Esophagus muscularis mucosa (tissue), 4 donors: ENCODE results near the gene DOCK8. TPM values are rescaled to one million over a fixed set of nuclear protein-coding genes. Genes with fewer than 3 reads are reported as not detected.

Experiments used
- DNase-seq: peaks from one replicate; pipeline ENCODE4 v3.0.0-alpha.2; 2017; ENCODE audit errors: extremely low spot score
- H3K27ac ChIP-seq, 4 donors: fragments of 200-600 bp; sonication (generic); replicated peaks in 1 of 4; 1 replicate in 3 of 4; 2 replicates in 1 of 4; pipeline ENCODE4 v1.5.1; 2016 to 2019; ENCODE audit warnings: mild to moderate bottlenecking in 1 of 4
- H3K27me3 ChIP-seq, 4 donors: fragments of 200-600 bp; sonication (generic); one replicate each; pipeline versions ENCODE4 v1.5.1 to v1.6.0; 2016 to 2019
- H3K36me3 ChIP-seq, 4 donors: fragments of 200-600 bp; sonication (generic); one replicate each; pipeline ENCODE4 v1.5.1; 2016 to 2019
- H3K4me1 ChIP-seq, 4 donors: fragments of 200-600 bp; sonication (generic); one replicate each; pipeline ENCODE4 v1.5.1; 2016 to 2019
- H3K4me3 ChIP-seq, 4 donors: fragments of 200-600 bp; sonication (generic); 1 replicate in 2 of 4; 2 replicates in 2 of 4; pipeline ENCODE4 v1.5.1; 2016 to 2019; ENCODE audit warnings: mild to moderate bottlenecking in 4 of 4, moderate library complexity in 1 of 4
- H3K9me3 ChIP-seq, 4 donors: fragments of 200-600 bp; sonication (generic); 1 replicate in 3 of 4; 2 replicates in 1 of 4; pipeline ENCODE4 v1.5.1; 2016 to 2019
- CTCF ChIP-seq, 3 experiments: fragments of 200-600 bp in 2 of 3; fragments of 450-650 bp in 1 of 3; sonication (generic) in 2 of 3; IDR thresholded peaks; one replicate each; pipeline ENCODE4 v1.5.1; 2017 to 2019; ENCODE audit warnings: antibody characterized with exemption in 3 of 3, mild to moderate bottlenecking in 2 of 3, moderate library complexity in 1 of 3
- EP300 ChIP-seq: sonication (generic); formaldehyde crosslinking; IDR thresholded peaks from one replicate; pipeline ENCODE4 v1.6.1; 2017; ENCODE audit warnings: antibody characterized with exemption
- POLR2A ChIP-seq: fragments of 450-650 bp; IDR thresholded peaks from one replicate; pipeline ENCODE4 v1.6.1; 2017; ENCODE audit warnings: antibody characterized with exemption, moderate library complexity, mild to moderate bottlenecking, low read depth
- POLR2AphosphoS5 ChIP-seq, 2 donors: sonication (generic); formaldehyde crosslinking; IDR thresholded peaks; one replicate each; pipeline ENCODE4 v1.6.1; 2017; ENCODE audit warnings: antibody characterized with exemption in 2 of 2
- WGBS: methylation state at CpG from one replicate; pipeline ENCODE4 v1.1.5; 2018; 5-methylcytosine and 5-hydroxymethylcytosine counted together
- intact Hi-C: fragments of 100-400 bp; cut with DNase I; formaldehyde crosslinking; loops from one replicate; pipeline ENCODE4 v1.15.1; 2023
- total RNA-seq, 4 donors: library from RNA; depleted of rRNA; stranded (reverse); fragments of >200 nt; gene quantifications; one replicate each; pipeline versions ENCODE4 v1.1.0 to v1.2.1, GENCODE V29; 2016

DOCK8 gene
- total RNA-seq, 4 donors from 2014 or later = 45.1 to 72.8 (median 48.8) TPM

GRCh38 chr9:281741-282645 is 67.3 kb downstream of the DOCK8 start:
- 52% methylated on average over 8 of the region's 8 CpGs for WGBS
- Histone ChIP-seq H3K4me3 (no peak overlapping the region), H3K4me1 (peaks cover 0 to 50% (median 44%) of the 10 kb centered on the region in 4 donors), H3K27me3 (no peaks in the 10 kb centered on the region), H3K27ac (peak overlapping the region in 2 of 4 donors; percentile 13 to 39), H3K9me3 (no peaks in the 10 kb centered on the region), H3K36me3 (no peaks in the 10 kb centered on the region)
- intact Hi-C loops = no loop called here
- DNase-seq = no peak
- TF ChIP-seq CTCF (IDR thresholded peaks at IDR 0.05) = no peak
- no peak for TF ChIP-seq POLR2AphosphoS5 (IDR thresholded peaks at IDR 0.05)
- TF ChIP-seq EP300 = no peak
- TF ChIP-seq POLR2A = no peak

GRCh38 chr9:286071-286740 is 71.5 kb downstream of the DOCK8 start:
- no peaks in the 10 kb centered on the region for H3K9me3 ChIP-seq
- peaks cover 0 to 67% (median 49%) of the 10 kb centered on the region in 4 donors for H3K4me1 ChIP-seq
- peak overlapping the region; percentile 21 to 37 (median 28) for H3K4me3 ChIP-seq
- no peak for TF ChIP-seq EP300
- no peak for TF ChIP-seq POLR2A
- TF ChIP-seq CTCF (IDR thresholded peaks at IDR 0.05) = no peak
- no peak for TF ChIP-seq POLR2AphosphoS5 (IDR thresholded peaks at IDR 0.05)
- intact Hi-C loops = loop anchor here (5.0 kb wide), 1 partner anchor 69 kb away; no protein-coding TSS in a partner anchor
- no peaks in the 10 kb centered on the region for H3K27me3 ChIP-seq
- H3K36me3 ChIP-seq = no peaks in the 10 kb centered on the region
- H3K27ac ChIP-seq = peak overlapping the region; percentile 61 to 78 (median 73)
- 36% methylated on average over 12 of the region's 12 CpGs for WGBS
- no peak for DNase-seq

GRCh38 chr9:289121-289520 is 74.5 kb downstream of the DOCK8 start:
- WGBS = 67% methylated on average over 4 of the region's 4 CpGs
- no peaks in the 10 kb centered on the region for H3K36me3 ChIP-seq
- H3K27ac ChIP-seq = peak overlapping the region in 1 of 4 donors; percentile 53
- H3K27me3 ChIP-seq = no peaks in the 10 kb centered on the region
- no peak overlapping the region for H3K4me3 ChIP-seq
- DNase-seq = no peak
- H3K9me3 ChIP-seq = no peaks in the 10 kb centered on the region
- TF ChIP-seq CTCF (IDR thresholded peaks at IDR 0.05) (no peak), POLR2A (no peak), EP300 (no peak), POLR2AphosphoS5 (IDR thresholded peaks at IDR 0.05) (no peak)
- intact Hi-C loops = loop anchor here (5.0 kb wide), 1 partner anchor 72 kb away; no protein-coding TSS in a partner anchor
- peaks cover 0 to 51% (median 36%) of the 10 kb centered on the region in 4 donors for H3K4me1 ChIP-seq

- DNase-seq = no peak
- no peaks in the 10 kb centered on the region for H3K36me3 ChIP-seq
- H3K9me3 ChIP-seq = no peaks in the 10 kb centered on the region
- H3K4me1 ChIP-seq = peaks cover 0 to 40% (median 28%) of the 10 kb centered on the region in 4 donors
- H3K27me3 ChIP-seq = no peaks in the 10 kb centered on the region
- intact Hi-C loops = no loop called here
- H3K4me3 ChIP-seq = no peak overlapping the region
- no peak for TF ChIP-seq EP300
- no peak for TF ChIP-seq CTCF (IDR thresholded peaks at IDR 0.05)
- no peak for TF ChIP-seq POLR2AphosphoS5 (IDR thresholded peaks at IDR 0.05)
- TF ChIP-seq POLR2A = no peak
- no peak overlapping the region for H3K27ac ChIP-seq
- WGBS = 65% methylated on average over 1 of the region's 1 CpG
These were observed 78.2 kb downstream of the DOCK8 start for GRCh38 chr9:292915-293314.
